HG02588 (cell line): ENCODE results near the gene ITPRIPL2.

Source experiments
- ATAC-seq: cut with Tn5 transposase; IDR thresholded peaks from one replicate; pipeline ENCODE4 v1.9.1; 2021; ENCODE audit warnings: mild to moderate bottlenecking, moderate library complexity; ENCODE audit not compliant: unreplicated experiment

Gene ITPRIPL2

GRCh38 chr16:19093631-19094541 lies 19.9 kb upstream of the ITPRIPL2 start:
- ATAC-seq: no peak

DNA sequence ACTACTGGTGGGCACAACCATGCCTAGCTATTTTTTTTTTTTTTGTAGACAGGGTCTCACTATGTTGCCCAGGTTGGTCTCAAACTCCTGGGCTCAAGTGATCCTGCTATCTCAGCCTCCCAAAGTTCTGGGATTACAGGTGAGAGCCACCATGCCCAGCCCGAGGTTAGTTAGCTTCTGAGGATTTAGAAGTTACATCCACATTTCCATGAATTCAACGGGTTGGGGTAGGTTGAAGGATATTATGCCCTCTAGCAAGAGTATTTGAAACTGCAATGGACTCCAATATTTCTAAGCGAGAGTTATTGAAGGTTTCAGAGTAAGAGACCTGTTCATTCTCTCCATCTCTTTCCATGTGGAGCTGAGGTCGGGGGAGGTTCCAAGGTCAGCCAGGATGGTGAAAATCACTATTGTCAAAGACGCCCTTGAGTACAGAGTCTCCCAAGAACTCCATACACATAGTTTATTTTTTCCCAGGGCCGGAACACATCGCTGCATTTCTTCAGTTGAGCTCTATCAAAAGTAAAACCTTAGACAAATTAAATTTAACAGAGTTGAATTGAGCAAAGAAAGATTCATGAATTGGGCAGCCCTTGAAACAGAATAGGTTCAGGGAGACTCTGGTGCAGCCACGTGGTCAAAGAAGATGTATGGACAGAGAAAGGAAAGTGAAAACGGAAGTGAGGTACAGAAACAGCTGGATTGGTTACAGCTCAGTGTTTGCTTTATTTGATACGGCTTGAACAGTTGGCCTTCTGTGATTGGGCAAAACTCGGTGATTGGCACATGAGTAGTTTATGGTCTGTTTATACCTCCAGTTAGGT lies 19.0 kb upstream of the ITPRIPL2 start:
- ATAC-seq: no peak

DNA sequence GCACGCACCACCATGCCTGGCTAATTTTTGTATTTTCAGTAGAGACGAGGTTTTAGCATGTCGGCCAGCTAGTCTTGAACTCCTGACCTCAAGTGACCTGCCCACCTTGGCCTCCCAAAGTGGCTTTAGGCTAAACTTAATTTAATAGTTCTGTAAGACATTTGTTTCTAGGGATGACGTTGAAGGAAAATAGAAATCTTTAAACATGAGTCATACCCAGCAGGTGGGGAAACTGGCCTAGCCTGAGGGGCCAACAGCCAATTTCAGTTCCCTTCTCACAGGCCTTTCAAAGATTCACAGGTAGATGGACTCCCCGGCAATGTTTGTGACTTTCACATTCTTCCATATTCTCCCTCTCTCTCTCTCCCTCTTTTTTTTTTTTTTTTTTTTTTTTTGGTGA lies 18.1 kb upstream of the ITPRIPL2 start:
- no peak for ATAC-seq

- no peak for ATAC-seq
Observed at GRCh38 chr16:19098173-19098572, 15.6 kb upstream of the ITPRIPL2 start.

DNA sequence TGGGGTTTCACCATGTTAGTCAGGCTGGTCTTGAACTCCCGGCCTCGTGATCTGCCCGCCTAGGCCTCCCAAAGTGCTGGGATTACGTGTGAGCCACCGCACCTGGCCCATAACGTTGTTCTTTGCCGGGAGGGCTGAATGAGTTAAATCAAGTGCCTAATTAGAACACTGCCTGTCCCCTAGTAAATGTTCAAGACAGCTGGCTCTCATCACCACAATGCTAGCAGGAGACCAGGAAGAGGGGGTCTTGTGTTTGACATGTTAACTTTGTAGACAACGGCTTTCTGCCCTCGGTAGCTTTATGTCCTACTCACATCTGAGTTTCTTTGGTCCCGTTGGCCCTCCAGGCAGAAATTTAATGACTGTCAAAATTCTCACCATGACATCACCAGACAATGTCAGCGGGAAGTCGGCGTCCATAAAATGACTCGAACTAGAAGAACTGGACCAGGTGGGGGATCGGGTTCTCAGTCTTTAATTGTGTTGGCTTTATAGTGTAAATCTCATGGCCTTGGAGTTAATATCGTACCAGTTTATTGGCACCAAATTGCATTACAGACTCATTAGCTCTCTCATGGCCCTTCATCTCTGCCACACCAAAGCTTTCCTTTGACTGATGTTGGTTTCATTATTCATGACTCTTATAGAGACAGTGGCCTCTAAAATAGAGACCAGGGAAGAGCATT lies 11.4 kb upstream of the ITPRIPL2 start:
- ATAC-seq: no peak

DNA sequence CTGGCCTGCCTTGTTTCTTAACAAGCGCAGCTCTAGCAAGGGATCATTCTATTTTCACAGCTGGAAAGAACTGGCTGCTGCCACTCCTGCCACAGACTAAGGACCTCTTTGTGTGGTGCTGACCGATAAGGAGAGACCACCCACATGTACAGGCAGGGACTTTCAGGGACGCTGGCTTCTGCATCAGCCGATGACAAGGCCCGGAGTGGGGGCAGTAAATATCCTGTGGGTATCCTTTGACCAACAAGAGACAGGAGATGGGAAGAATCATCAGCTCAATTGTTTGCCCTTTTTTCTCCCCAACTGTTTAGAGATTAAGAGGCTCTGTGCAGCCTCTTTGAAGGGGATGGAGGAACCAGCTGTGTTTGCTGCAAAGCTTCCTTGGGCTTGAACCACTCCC lies 9.2 kb upstream of the ITPRIPL2 start:
- no peak for ATAC-seq

DNA sequence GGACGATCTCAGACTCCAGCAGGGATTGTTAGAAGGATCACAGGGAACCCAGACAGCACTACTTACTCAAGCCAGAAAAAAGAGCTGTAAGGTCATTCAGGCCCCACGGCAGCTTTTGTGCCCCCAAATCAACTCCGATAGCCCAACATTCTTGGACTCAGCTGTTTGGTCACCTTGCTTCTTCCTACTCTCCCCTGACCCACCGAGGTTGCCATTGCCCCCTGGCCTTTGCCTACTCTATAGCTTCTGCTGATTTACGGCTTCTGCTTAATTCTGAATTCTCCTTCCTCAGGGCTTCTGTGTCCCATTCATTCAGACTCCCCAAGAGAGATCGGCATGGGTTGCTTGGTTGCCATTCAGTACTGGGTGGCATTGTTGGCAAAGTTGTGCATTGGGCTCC lies 8.6 kb upstream of the ITPRIPL2 start:
- no peak for ATAC-seq

- ATAC-seq: no peak
Observed at GRCh38 chr16:19105891-19106624, 7.7 kb upstream of the ITPRIPL2 start.

DNA sequence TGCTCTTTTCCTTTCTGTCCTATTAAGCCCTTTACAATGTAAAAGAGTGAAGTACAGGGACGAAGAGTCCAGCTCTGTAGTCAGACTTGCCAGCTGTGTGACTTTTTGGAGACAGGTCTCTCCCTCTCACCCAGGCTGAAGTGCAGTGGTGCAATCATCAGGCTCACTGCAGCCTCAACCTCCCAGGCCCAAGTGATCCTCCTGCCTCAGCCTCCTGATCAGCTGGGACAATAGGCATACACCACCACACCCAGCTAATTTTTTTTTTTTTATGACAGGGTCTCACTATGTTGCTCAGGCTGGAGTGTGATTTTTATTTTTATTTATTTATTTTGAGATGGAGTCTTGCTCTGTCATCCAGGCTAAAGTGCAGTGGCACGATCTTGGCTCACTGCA lies 7.1 kb upstream of the ITPRIPL2 start:
- no peak for ATAC-seq

DNA sequence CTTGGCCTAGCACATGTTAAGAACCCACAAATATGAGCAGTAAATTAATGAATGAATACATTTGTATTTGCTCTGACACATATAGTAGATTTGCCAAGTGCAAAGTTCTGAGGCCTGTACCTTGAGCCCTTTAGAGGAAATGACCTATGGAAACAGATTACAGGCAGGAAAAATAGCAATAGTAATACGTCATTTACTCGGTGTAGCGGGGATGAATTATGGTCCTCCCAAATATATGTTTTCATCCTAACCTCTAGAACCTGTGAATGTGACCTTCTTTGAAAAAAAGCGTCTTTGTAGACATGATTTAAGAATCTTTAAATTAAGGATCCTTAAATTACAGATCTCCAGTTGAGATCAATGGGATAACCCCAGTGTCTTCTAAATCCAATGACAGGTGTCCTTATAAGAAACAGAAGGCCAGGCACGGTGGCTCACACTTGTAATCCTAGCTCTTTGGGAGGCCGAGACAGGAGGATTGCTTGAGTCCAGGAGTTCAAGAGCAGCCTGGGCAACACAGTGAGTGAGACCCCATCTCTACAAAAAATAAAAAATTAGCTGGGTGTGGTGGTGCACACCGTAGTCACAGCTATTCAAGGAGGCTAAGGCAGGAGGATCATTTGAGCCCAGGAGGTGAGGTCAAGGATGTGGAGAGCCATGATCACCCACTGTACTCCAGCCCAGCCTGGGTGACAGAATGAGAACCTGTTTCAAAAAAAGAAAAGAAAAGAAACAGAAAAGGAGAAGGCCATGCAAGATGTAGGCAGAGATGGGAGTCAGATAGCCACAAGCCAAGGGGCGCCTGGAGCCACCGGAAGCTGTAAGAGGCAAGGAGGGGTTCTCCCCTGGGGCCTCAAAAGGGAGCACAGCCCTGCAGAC lies 5.1 kb upstream of the ITPRIPL2 start:
- ATAC-seq: no peak

GRCh38 chr16:19109288-19109664 lies 4.5 kb upstream of the ITPRIPL2 start:
- no peak for ATAC-seq

- ATAC-seq: no peak
Observed at GRCh38 chr16:19110537-19111360, 3.0 kb upstream of the ITPRIPL2 start.

DNA sequence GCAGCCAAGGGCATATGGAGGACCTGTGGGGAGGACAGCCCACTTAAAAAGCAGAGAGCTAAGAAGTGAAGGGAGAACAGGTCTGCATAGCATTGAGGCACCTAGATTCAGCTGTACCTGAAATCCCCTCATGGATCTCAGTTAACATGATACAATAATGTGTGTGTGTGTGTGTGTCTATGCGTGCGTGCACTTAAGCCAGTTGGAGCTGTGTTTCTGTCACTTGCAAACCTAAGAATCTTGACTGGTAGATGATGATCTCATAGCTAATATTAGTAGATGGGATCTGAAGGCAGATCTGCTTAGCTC lies 1.7 kb upstream of the ITPRIPL2 start:
- ATAC-seq: no peak

DNA sequence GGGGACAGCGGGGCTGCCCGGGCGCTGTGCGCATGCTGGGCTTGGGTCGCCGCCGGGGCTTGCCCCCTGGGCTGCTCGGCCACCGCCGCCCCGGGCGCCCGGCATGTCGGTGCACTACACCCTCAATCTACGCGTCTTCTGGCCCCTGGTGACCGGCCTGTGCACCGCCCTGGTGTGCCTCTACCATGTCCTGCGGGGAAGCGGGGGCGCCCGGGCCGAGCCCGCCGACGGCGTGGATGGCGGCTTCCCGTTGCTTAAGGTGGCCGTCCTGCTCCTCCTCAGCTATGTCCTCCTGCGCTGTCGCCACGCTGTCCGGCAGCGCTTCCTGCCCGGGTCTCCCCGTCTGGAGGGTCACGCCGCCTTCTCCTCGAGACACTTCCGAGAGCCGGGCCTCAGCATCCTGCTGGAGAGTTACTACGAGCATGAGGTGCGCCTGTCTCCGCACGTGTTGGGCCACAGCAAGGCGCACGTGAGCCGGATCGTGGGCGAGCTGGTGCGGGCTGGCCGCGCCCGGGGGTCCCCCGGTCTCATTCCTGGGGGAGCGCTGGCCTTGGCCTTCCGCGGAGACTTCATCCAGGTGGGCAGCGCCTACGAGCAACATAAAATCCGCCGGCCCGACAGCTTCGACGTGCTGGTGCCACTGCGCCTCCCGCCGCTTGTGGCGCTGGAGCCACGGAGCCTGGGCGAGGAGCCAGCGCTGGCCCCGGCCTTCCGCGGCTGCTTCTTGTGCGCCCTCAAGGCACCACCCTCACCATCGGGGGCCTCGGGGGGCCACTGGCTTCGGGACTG lies 789 bp downstream of the ITPRIPL2 start:
- no peak for ATAC-seq

GRCh38 chr16:19115148-19116021 lies 1.6 kb downstream of the ITPRIPL2 start:
- no peak for ATAC-seq

- ATAC-seq: no peak
Observed at GRCh38 chr16:19116711-19117449, 3.1 kb downstream of the ITPRIPL2 start.
